K562 (cell line): Measurements from ENCODE around the gene ZNF644. TPM values are rescaled to one million over a fixed set of nuclear protein-coding genes. Genes with fewer than 3 reads are reported as not detected.

Experiments used
- ATAC-seq: fragments of 200-7000 bp; cut with Tn5 transposase; 3 replicates; pipeline ENCODE4 v1.9.1; 2020; ENCODE audit warnings: moderate library complexity
- BruUV-seq: library from RNA; stranded (reverse); fragments of 400-500 nt; replicated peaks from 2 replicates; lab custom pipeline; 2021; lab: Mats Ljungman, UMichigan
- CTCF ChIA-PET: fragments of 300-600 bp; formaldehyde crosslinking; extraction: SDS; loops from one replicate; lab custom pipeline; 2021; ENCODE audit warnings: low intra/inter-chr PET ratio; lab: Yijun Ruan, JAX
- POLR2A ChIA-PET: fragments of 300-600, 350-650 bp; sonication (Branson Sonifier 250); formaldehyde crosslinking; extraction: SDS; loops from one replicate; lab custom pipeline; 2021; ENCODE audit warnings: antibody characterized with exemption, inconsistent platforms; lab: Yijun Ruan, JAX
- DNase-seq, 4 experiments: peaks; one replicate each; pipeline versions ENCODE4 v3.0.0 to v3.0.0-alpha.2; 2011 to 2018; ENCODE audit warnings: low spot score in 3 of 4, mixed read lengths in 3 of 4; ENCODE audit errors: extremely low read depth in 1 of 4
- FAIRE-seq: peaks from 2 replicates; lab custom pipeline; 2011; peaks lifted over from hg19 to GRCh38; lab: Jason Lieb, UNC
- H2AFZ ChIP-seq: 2 replicates; pipeline ENCODE4 v1.6.0; 2011; ENCODE audit warnings: low read depth, low read length, control low read depth, inconsistent platforms
- H3K27ac ChIP-seq: fragments of 200-600 bp; 3 replicates; pipeline ENCODE4 v1.8.0; 2011; ENCODE audit warnings: low read depth, mild to moderate bottlenecking, control low read depth, inconsistent platforms, low read length, moderate library complexity, mixed read lengths; ENCODE audit errors: extremely low read depth
- H3K27me3 ChIP-seq, 2 experiments: fragments of 300-600 bp in 1 of 2; 2 replicates in 1 of 2; 3 replicates in 1 of 2; pipeline versions ENCODE4 v1.6.0 to v1.8.0; 2011; ENCODE audit warnings: inconsistent platforms in 2 of 2, low read length in 2 of 2, mild to moderate bottlenecking in 1 of 2, mixed read lengths in 1 of 2, moderate library complexity in 1 of 2; ENCODE audit not compliant: control insufficient read depth in 2 of 2, insufficient read depth in 2 of 2
- H3K36me3 ChIP-seq: fragments of 300-600 bp; 3 replicates; pipeline ENCODE4 v1.8.0; 2011; ENCODE audit warnings: mild to moderate bottlenecking, low read length, inconsistent platforms; ENCODE audit not compliant: control insufficient read depth, insufficient read depth
- H3K4me1 ChIP-seq, 2 experiments: fragments of 200-600 bp in 1 of 2; replicated peaks in 1 of 2; 2 replicates in 1 of 2; 3 replicates in 1 of 2; pipeline versions ENCODE4 v1.5.1 to v1.8.0; 2011; ENCODE audit warnings: inconsistent platforms in 2 of 2, low read length in 2 of 2, mild to moderate bottlenecking in 1 of 2, mixed read lengths in 1 of 2, moderate library complexity in 1 of 2; ENCODE audit not compliant: control insufficient read depth in 2 of 2, insufficient read depth in 2 of 2
- H3K4me2 ChIP-seq: 2 replicates; pipeline ENCODE4 v1.6.1; 2011; ENCODE audit warnings: low read length, control low read depth, inconsistent platforms, mixed read lengths; ENCODE audit not compliant: insufficient read depth
- H3K4me3 ChIP-seq: fragments of 200-600 bp; sonication (generic), shearing (Covaris generic); 2 replicates; pipeline ENCODE4 v1.5.1; 2016; ENCODE audit warnings: control low read depth, inconsistent platforms
- H3K79me2 ChIP-seq: fragments of 200-600 bp; 3 replicates; pipeline ENCODE4 v1.8.0; 2011; ENCODE audit warnings: low read length, inconsistent platforms; ENCODE audit not compliant: control insufficient read depth, insufficient read depth
- H3K9ac ChIP-seq, 2 experiments: 2 replicates each; pipeline versions ENCODE4 v1.6.0 to v1.6.1; 2011; ENCODE audit warnings: low read depth in 2 of 2, low read length in 2 of 2, control low read depth in 1 of 2, inconsistent platforms in 1 of 2, mild to moderate bottlenecking in 1 of 2, mixed read lengths in 1 of 2; ENCODE audit not compliant: insufficient read depth in 1 of 2
- H3K9me1 ChIP-seq: one replicate; pipeline ENCODE4 v1.6.0; 2011; ENCODE audit warnings: inconsistent platforms, mild to moderate bottlenecking, low read length, moderate library complexity; ENCODE audit not compliant: control insufficient read depth, insufficient read depth
- H3K9me3 ChIP-seq: replicated peaks from 2 replicates; pipeline ENCODE4 v1.5.1; 2011; ENCODE audit warnings: low read depth, low read length, inconsistent platforms; ENCODE audit not compliant: control insufficient read depth, insufficient read depth
- H4K20me1 ChIP-seq: replicated peaks from 2 replicates; pipeline ENCODE4 v1.6.1; 2011; ENCODE audit warnings: low read length, inconsistent platforms, mixed read lengths; ENCODE audit not compliant: control insufficient read depth, insufficient read depth
- BHLHE40 ChIP-seq: IDR thresholded peaks from 2 replicates; pipeline ENCODE4 v1.6.1; 2011; ENCODE audit warnings: low read length, improper control_type of control experiment
- CBX5 ChIP-seq: IDR thresholded peaks from 2 replicates; pipeline ENCODE4 v1.6.1; 2014; ENCODE audit warnings: low read depth, borderline replicate concordance
- HCFC1 ChIP-seq: IDR thresholded peaks from 2 replicates; pipeline ENCODE4 v1.6.1; 2012; ENCODE audit warnings: low read depth, low read length, improper control_type of control experiment
- KDM2B ChIP-seq: fragments of 250-450 bp; sonication (Bioruptor Pico); IDR thresholded peaks from 2 replicates; pipeline ENCODE4 v1.8.0; 2021; ENCODE audit warnings: mild to moderate bottlenecking, moderate library complexity
- SAP30 ChIP-seq: fragments of 200-600 bp; sonication (generic); IDR thresholded peaks from 2 replicates; pipeline ENCODE4 v1.6.1; 2012; ENCODE audit warnings: borderline replicate concordance, low read depth, mild to moderate bottlenecking, moderate library complexity, low read length, control low read depth, inconsistent platforms; ENCODE audit not compliant: insufficient read depth, poor library complexity, severe bottlenecking
- SMARCB1 ChIP-seq: IDR thresholded peaks from 2 replicates; pipeline ENCODE4 v1.6.1; 2011; ENCODE audit warnings: improper control_type of control experiment, low read depth; ENCODE audit not compliant: insufficient read length
- ZBTB7A ChIP-seq: IDR thresholded peaks from 2 replicates; pipeline ENCODE4 v1.6.1; 2011; ENCODE audit warnings: low read depth, mild to moderate bottlenecking, low read length, moderate library complexity, borderline replicate concordance; ENCODE audit not compliant: control insufficient read depth
- ZNF263 ChIP-seq: sonication (generic); formaldehyde crosslinking; IDR thresholded peaks from 2 replicates; pipeline ENCODE4 v1.8.0; 2022; ENCODE audit warnings: mild to moderate bottlenecking, missing genetic modification reagents, borderline replicate concordance
- ZNF311 ChIP-seq: fragments of 250-450 bp; sonication (Bioruptor Pico); IDR thresholded peaks from 2 replicates; pipeline ENCODE4 v1.4.0; 2020; ENCODE audit warnings: mild to moderate bottlenecking, moderate library complexity
- WGBS: fragments of 100-300 bp; shearing (Covaris generic); methylation state at CpG from one replicate; pipeline ENCODE4 v1.1.6; 2016; ENCODE audit warnings: low coverage, mixed read lengths; ENCODE audit not compliant: insufficient coverage; ENCODE audit errors: missing lambda C conversion rate; 5-methylcytosine and 5-hydroxymethylcytosine counted together
- in situ Hi-C: fragments of 300-500 bp; cut with MboI; formaldehyde crosslinking; loops from 4 replicates; pipeline ENCODE4 v1.15.0; 2018; ENCODE audit warnings: inconsistent platforms, mixed read lengths
- intact Hi-C: fragments of 100-400 bp; cut with micrococcal nuclease; formaldehyde crosslinking; loops from 2 replicates; pipeline ENCODE4 v1.14.2; 2022
- polyA plus RNA-seq, 8 experiments: library from polyadenylated mRNA; depleted of rRNA in 4 of 8; stranded (reverse) in 5 of 8; unstranded in 3 of 8; fragments of >200 nt; fragmentation: Nextera tagmentation in 2 of 8; fragmentation: Illumina TruSeq in 1 of 8; extraction: Ambion mirVana in 2 of 8; extraction: Trizol in 1 of 8; gene quantifications; 2 replicates each; pipeline versions ENCODE4 v1.2.1 to v1.2.3, GENCODE V29; 2011 to 2014; ENCODE audit warnings: inconsistent platforms in 1 of 8, missing spikeins in 1 of 8
- total RNA-seq, 7 experiments: library from RNA; depleted of rRNA in 6 of 7; stranded (reverse); fragments of >200 nt in 6 of 7; fragmentation: Illumina TruSeq in 2 of 7; extraction: Trizol in 2 of 7; gene quantifications; 2 replicates each; pipeline versions ENCODE4 v1.2.1 to v1.2.3, GENCODE V29; 2011 to 2021; ENCODE audit warnings: low replicate concordance in 1 of 7
- TF ChIP-seq, protein P1 (sequence below): conservative IDR thresholded peaks from 2 replicates; pipeline ENCODE4 v1.6.1; 2011; ENCODE audit warnings: low read depth, mild to moderate bottlenecking, low read length; ENCODE audit not compliant: control insufficient read depth

Gene ZNF644
- total and polyA plus RNA-seq, 9 of the 15 experiments (the other 6 are each of a cell fraction or from before 2014, with no cell fraction given), result 25.3 to 71.4 (median 39.6) TPM

DNA sequence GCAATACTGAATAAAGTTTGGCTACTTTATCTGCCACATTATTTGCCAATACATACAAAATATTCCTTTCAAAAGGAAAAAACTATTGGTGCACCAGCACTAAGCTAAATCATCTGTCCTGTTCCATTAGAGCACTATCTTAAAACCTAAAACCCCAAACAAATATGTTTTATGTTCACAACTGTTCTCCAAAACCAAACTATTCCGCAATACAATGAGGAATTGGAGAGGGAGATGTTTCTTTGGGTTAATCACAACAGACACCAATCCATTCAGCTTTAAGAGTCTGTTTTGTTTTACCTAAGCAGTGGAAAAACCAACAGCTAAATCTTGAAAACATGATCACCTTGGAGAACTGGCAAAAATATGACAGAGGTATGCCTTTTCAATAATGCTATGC lies 85.1 kb downstream of the ZNF644 start:
- Histone ChIP-seq H2AFZ (no peak overlapping the region), H3K9ac (no peak overlapping the region), H3K4me3 (no peak overlapping the region), H3K4me2 (no peak overlapping the region), H3K9me3 (no peaks in the 10 kb centered on the region), H4K20me1 (no peaks in the 10 kb centered on the region), H3K27me3 (no peaks in the 10 kb centered on the region), H3K4me1 (no peaks in the 10 kb centered on the region), H3K27ac (no peak overlapping the region), H3K9me1 (no peaks in the 10 kb centered on the region), H3K79me2 (peaks cover 38% of the 10 kb centered on the region), H3K36me3 (peaks cover 62% of the 10 kb centered on the region)
- intact Hi-C loops, result no loop called here
- 100% methylated on average over 1 of the region's 1 CpG for WGBS
- ATAC-seq (no peak), DNase-seq (no peak), FAIRE-seq (no peak)
- POLR2A ChIA-PET, result interaction anchor here (1.0 to 1.3 kb wide), 2 partner anchors 9 to 10 kb away, joined by 3 read pairs; no protein-coding TSS in a partner anchor
- no TSS peak for BruUV-seq
- TF ChIP-seq HCFC1 (no peak), ZNF311 (CRISPR knock-in tag) (no peak), SAP30 (no peak), SMARCB1 (no peak), ZNF263 (CRISPR knock-in tag) (no peak), BHLHE40 (no peak), KDM2B (CRISPR knock-in tag) (no peak), CBX5 (no peak), ZBTB7A (no peak)
- TF ChIP-seq, protein P1, sequence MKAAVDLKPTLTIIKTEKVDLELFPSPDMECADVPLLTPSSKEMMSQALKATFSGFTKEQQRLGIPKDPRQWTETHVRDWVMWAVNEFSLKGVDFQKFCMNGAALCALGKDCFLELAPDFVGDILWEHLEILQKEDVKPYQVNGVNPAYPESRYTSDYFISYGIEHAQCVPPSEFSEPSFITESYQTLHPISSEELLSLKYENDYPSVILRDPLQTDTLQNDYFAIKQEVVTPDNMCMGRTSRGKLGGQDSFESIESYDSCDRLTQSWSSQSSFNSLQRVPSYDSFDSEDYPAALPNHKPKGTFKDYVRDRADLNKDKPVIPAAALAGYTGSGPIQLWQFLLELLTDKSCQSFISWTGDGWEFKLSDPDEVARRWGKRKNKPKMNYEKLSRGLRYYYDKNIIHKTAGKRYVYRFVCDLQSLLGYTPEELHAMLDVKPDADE, result no peak
- CTCF ChIA-PET, result no interaction called here
- in situ Hi-C loops, result no loop called here
